SK-N-SH treated with all-trans-retinoic acid at 6 μM for 48 hours (cell line): ENCODE measurements around the gene TUB.

Source experiments
- ESRRG ChIP-seq: fragments of 250-450 bp; sonication (Bioruptor Pico); IDR thresholded peaks from 2 replicates; pipeline ENCODE4 v1.6.1; 2021; ENCODE audit warnings: mild to moderate bottlenecking
- SNAI2 ChIP-seq: fragments of 250-450 bp; sonication (Bioruptor Pico); IDR thresholded peaks from 2 replicates; pipeline ENCODE4 v1.5.0; 2020; ENCODE audit warnings: mild to moderate bottlenecking, moderate library complexity
- ZFP3 ChIP-seq: fragments of 250-450 bp; sonication (Bioruptor Pico); IDR thresholded peaks from 2 replicates; pipeline ENCODE4 v1.5.0; 2020; ENCODE audit warnings: mild to moderate bottlenecking, moderate library complexity

- TF ChIP-seq ESRRG (CRISPR knock-in tag): no peak
- TF ChIP-seq ZFP3 (CRISPR knock-in tag): no peak
- TF ChIP-seq SNAI2: no peak
These were observed 24.7 kb downstream of the TUB start for GRCh38 chr11:8105666-8106065.
